GM12873 (cell line): ENCODE measurements around the gene PRSS50.

Experiments
- TF ChIP-seq, protein P1 (sequence below): IDR thresholded peaks from 2 replicates; pipeline ENCODE4 v1.5.1; 2012; ENCODE audit warnings: low read depth, mild to moderate bottlenecking, moderate library complexity, low read length, control low read depth; ENCODE audit not compliant: insufficient read depth; ENCODE audit errors: missing control alignments

PRSS50 gene

DNA sequence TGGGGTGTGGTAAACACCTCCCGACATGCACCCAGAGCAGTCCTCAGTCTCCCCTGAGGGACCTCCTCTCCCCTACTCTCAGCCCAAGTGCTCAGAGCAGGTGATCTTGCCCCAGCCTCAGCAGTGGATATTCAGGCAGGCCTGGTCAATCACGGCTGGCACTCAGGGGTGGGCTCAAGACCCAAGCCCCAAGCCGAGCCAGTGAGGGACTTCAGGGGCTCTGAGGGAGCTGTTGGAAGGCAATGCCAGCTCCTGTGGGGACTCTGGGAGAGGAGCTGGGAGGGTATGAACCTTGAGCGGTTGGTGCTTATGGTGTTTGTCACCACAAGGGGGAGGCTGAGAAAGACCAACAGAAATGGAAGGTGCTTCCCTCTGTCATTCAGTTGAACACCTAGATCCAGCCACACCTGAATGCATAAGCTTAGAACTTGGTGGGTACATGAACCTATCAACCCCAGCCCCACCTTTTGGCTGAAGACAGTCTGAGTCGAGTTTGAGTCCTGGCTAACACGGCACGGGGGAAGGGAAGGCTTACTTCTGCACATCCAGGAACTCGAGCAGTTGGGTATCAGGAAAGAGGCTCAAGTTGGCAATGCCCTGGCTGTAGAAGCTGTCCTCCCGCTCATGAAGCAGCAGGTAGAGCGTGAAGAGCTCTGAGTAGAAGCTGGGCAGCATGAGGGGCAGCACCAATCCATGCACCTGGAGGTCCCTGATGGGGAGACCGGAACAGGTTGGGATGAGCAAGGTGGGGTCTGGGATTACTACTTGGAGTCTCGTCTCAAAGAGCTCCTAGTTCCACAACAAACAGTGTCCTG is 43.4 kb downstream of the PRSS50 start:
- TF ChIP-seq, protein P1, sequence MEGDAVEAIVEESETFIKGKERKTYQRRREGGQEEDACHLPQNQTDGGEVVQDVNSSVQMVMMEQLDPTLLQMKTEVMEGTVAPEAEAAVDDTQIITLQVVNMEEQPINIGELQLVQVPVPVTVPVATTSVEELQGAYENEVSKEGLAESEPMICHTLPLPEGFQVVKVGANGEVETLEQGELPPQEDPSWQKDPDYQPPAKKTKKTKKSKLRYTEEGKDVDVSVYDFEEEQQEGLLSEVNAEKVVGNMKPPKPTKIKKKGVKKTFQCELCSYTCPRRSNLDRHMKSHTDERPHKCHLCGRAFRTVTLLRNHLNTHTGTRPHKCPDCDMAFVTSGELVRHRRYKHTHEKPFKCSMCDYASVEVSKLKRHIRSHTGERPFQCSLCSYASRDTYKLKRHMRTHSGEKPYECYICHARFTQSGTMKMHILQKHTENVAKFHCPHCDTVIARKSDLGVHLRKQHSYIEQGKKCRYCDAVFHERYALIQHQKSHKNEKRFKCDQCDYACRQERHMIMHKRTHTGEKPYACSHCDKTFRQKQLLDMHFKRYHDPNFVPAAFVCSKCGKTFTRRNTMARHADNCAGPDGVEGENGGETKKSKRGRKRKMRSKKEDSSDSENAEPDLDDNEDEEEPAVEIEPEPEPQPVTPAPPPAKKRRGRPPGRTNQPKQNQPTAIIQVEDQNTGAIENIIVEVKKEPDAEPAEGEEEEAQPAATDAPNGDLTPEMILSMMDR, result peak; percentile 60

DNA sequence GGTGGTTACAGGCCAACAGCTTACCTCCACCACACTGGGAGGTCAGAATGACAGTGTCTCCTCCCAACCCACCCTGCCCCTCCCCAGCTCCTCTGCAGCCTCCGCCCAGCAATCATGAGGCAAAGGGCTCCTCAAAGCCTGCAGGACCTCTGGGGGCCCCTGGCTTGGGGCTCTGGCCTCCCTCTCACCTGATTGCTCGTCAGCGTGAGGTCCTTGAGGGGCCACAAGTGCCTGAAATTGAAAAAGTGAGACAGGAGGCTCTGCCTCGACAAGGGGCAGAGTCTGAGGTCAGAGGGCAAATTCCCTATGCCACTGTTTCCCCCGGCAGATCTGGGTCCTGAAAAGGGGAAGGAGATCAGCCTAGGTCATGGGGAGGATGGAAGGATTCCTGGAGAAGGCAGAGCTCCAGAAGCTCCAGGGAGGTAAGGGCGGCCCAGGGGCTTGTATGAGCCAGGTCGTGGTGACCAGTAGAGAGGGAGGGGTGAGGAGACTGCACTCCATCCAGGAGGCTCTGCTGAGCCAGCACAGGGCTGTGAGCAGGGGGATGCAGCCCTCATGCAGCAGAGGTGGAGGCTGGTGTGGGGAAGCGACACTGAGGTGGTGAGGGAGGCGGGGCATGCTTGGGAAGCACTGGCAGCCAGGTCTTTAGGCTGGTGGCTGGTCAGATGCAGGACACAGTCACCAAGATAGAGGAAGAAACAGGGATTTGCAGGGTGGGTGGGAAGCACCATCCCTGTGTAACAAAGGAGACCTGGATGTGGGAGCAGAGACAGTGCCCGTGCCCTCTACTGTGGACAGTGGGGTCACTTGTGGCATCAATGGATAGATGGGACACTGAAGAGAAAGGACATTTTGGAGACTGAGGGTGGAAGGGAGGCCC is 44.3 kb downstream of the PRSS50 start:
- TF ChIP-seq, protein P1, result no peak

DNA sequence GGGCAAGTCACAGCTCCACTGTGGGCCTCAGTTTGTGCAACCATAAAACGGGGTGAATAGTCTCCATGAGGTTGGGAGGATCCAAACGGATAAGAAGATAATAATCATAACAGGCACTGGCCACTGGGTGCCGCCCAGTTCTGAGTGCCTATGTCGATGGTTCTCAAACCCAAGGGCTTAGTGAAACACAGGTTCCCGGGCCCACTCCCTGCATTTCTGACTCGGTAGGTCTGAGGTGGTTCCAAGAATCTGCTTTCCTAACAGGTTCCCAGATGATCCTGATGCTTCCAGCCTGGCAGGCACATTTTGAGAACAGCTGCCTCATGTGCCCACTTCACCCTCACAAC is 45.3 kb downstream of the PRSS50 start:
- TF ChIP-seq, protein P1, result no peak

DNA sequence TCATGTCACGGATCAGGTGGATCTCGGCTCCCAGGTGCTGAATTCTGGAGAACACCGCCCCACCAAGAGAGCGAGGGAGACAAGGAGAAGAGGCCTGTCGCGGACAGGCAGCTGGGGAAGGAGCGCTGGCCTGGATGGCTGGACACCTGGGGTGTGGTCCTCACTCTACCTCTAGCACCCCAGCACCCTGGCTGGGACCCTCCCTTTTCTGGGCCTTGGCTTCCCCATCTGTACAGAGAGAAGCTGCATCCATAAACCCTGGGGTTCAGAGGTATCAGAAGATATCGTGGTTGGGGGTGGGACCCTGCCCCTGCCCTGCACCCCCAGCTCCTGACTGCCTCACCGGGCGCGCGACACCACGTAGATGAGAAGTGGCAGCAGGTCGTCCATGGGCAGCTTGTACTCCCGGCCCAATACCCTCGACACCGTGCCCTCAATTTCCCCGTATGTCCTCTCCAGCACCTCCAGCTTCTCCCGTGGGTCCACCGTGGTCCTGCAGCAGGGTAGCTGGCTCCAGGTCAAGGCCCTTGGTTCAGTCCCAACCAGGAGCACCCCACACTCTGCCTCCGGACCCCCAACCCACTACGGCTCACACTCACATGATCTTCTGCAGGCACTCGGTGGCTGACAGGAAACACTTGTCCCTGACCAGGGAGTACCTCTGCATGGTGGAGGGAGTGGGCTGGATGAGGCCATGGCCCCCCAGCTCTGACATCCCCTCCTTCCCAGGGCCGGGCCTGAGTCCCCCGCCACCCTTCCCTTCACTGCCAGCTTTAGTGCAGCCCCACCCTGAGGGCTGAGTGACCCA is 45.9 kb downstream of the PRSS50 start:
- TF ChIP-seq, protein P1, result no peak

DNA sequence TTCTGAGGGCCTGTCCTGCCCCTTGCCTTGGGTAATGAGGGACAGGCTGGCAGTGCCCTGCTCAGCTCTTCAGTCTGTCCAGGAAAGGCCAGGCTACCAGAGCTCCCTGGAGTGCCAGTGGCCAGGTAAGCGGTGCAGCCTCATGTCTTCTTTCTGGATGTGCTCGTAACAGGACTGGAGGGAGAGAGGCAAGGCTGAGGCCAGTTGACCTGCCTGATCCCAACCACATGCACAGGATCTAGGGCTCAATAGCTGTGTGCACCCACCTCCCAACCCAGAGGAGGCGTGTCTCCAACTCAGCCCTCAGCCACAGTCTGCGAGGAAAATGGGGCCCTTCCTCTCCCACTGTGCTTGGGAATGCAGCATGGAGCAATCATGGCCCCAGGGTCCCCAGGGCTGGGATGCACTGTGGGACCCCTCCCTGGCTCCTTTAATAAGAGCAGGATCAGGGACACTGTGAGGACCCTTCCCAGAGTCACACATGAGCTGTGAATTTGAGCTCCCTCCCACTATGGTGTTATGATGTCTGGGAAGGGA is 46.7 kb downstream of the PRSS50 start:
- TF ChIP-seq, protein P1, result no peak

DNA sequence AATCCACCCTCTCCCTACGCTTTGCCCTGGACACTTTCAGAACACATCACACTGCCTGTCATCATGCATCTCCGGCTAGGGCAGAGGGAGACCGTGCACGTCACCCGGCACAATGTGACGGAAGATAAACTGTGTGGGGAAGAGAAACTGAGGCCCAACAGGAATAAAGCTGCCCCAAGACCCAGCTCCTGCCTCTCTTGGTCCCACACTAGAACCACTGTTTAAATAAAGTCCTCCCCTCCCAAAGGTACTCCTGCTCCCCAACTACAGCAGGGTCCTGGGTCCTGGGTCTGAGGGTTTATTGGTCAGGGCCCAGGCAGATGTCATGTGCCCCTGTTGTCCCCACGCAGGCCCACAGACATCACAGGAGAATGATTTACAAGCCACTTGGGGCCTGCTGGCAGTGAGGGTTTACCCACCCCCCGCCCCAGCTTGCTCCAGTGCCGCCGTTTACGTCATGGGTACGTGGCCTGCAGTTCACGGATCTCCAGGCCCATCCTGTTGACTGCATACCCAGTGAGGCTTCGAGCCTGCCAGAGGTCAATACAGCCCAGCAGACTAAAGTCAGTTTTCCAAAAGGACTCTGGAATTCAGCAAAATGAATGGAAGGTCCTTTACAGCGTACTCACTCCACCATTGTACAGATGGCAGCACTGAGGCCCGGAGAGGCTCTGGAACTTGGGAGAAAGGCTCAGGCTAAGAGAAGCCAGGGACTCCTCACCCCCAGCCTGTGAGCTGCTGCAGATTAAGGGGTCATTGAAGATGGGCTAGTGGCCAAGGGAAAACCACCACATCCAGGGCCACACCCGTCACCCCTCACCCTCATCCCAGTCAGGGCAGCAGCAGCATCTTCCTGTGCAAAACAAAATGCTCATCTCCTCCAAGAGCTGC is 47.4 kb downstream of the PRSS50 start:
- TF ChIP-seq, protein P1, result no peak
